Endothelial cell (in vitro differentiated cells): ENCODE measurements around the gene L1CAM. TPM values are rescaled to one million over a fixed set of nuclear protein-coding genes. Genes with fewer than 3 reads are reported as not detected.

ENCODE experiments used
- DNase-seq: peaks from one replicate; pipeline ENCODE4 v3.0.0; 2021; ENCODE audit warnings: low spot score
- H3K27ac Mint-ChIP-seq: one replicate; pipeline ENCODE4 v1.8.0; 2021; ENCODE audit warnings: mixed read lengths, inconsistent platforms; ENCODE audit not compliant: unreplicated experiment
- H3K27me3 Mint-ChIP-seq: one replicate; pipeline ENCODE4 v1.8.0; 2021; ENCODE audit warnings: mild to moderate bottlenecking, moderate library complexity, mixed read lengths, inconsistent platforms; ENCODE audit not compliant: unreplicated experiment
- H3K36me3 Mint-ChIP-seq: one replicate; pipeline ENCODE4 v1.8.0; 2021; ENCODE audit warnings: mild to moderate bottlenecking, low read depth, mixed read lengths, inconsistent platforms; ENCODE audit not compliant: unreplicated experiment
- H3K4me1 Mint-ChIP-seq: one replicate; pipeline ENCODE4 v1.8.0; 2021; ENCODE audit warnings: mild to moderate bottlenecking, mixed read lengths, inconsistent platforms; ENCODE audit not compliant: unreplicated experiment
- H3K4me3 Mint-ChIP-seq: one replicate; pipeline ENCODE4 v1.8.0; 2021; ENCODE audit warnings: mild to moderate bottlenecking, mixed read lengths, inconsistent platforms; ENCODE audit not compliant: unreplicated experiment
- H3K9me3 Mint-ChIP-seq: one replicate; pipeline ENCODE4 v1.8.0; 2021; ENCODE audit warnings: mixed read lengths, inconsistent platforms; ENCODE audit not compliant: unreplicated experiment
- CTCF ChIP-seq: fragments of 200-600 bp; sonication (generic); IDR thresholded peaks from one replicate; pipeline ENCODE4 v1.5.0; 2021; ENCODE audit warnings: antibody characterized with exemption; ENCODE audit not compliant: unreplicated experiment
- total RNA-seq: library from RNA; stranded (reverse); fragmentation: NEBNext Ultra II Directional; extraction: Animal tissue kit (Norgen Biotek cat#: 25700); gene quantifications from one replicate; pipeline ENCODE4 v1.2.1, GENCODE V29; 2021; ENCODE audit not compliant: unreplicated experiment

Gene L1CAM
- total RNA-seq, 1 donor from 2014 or later = 0.31 TPM

- DNase-seq = no peak
- no peaks in the 10 kb centered on the region for H3K9me3 Mint-ChIP-seq
- H3K36me3 Mint-ChIP-seq = no peaks in the 10 kb centered on the region
- no peak for TF ChIP-seq CTCF
- H3K4me3 Mint-ChIP-seq = no peak overlapping the region
- H3K4me1 Mint-ChIP-seq = no peaks in the 10 kb centered on the region
- no peaks in the 10 kb centered on the region for H3K27me3 Mint-ChIP-seq
- no peak overlapping the region for H3K27ac Mint-ChIP-seq
These were observed 19.5 kb downstream of the L1CAM start for GRCh38 chrX:153866302-153867019.

- no peaks in the 10 kb centered on the region for H3K36me3 Mint-ChIP-seq
- no peak overlapping the region for H3K4me3 Mint-ChIP-seq
- no peaks in the 10 kb centered on the region for H3K4me1 Mint-ChIP-seq
- TF ChIP-seq CTCF = no peak
- H3K9me3 Mint-ChIP-seq = no peaks in the 10 kb centered on the region
- H3K27me3 Mint-ChIP-seq = no peaks in the 10 kb centered on the region
- DNase-seq = no peak
- no peak overlapping the region for H3K27ac Mint-ChIP-seq
These were observed 20.3 kb downstream of the L1CAM start for GRCh38 chrX:153865685-153866084.

- no peaks in the 10 kb centered on the region for H3K36me3 Mint-ChIP-seq
These were observed 20.7 kb downstream of the L1CAM start for GRCh38 chrX:153865321-153865580.

GRCh38 chrX:153864561-153865320 lies 21.2 kb downstream of the L1CAM start:
- Mint-ChIP-seq H3K4me3 (no peak overlapping the region), H3K36me3 (no peaks in the 10 kb centered on the region), H3K27me3 (no peaks in the 10 kb centered on the region), H3K4me1 (no peaks in the 10 kb centered on the region), H3K9me3 (no peaks in the 10 kb centered on the region), H3K27ac (no peak overlapping the region)
- no peak for DNase-seq
- TF ChIP-seq CTCF = no peak

More at GRCh38 chrX:153865321-153865580, 20.7 kb downstream of the L1CAM start:
- Mint-ChIP-seq H3K9me3 (no peaks in the 10 kb centered on the region), H3K27me3 (no peaks in the 10 kb centered on the region), H3K4me1 (no peaks in the 10 kb centered on the region), H3K27ac (no peak overlapping the region), H3K4me3 (no peak overlapping the region)
- DNase-seq = no peak
- TF ChIP-seq CTCF = no peak

- TF ChIP-seq CTCF = no peak
- Mint-ChIP-seq H3K36me3 (no peaks in the 10 kb centered on the region), H3K9me3 (no peaks in the 10 kb centered on the region)
These were observed 21.9 kb downstream of the L1CAM start for GRCh38 chrX:153864101-153864500.

More at GRCh38 chrX:153864101-153864500, 21.9 kb downstream of the L1CAM start:
- peaks cover 3% of the 10 kb centered on the region for H3K27me3 Mint-ChIP-seq
- H3K27ac Mint-ChIP-seq = no peak overlapping the region
- H3K4me3 Mint-ChIP-seq = no peak overlapping the region
- no peaks in the 10 kb centered on the region for H3K4me1 Mint-ChIP-seq
- no peak for DNase-seq
